ENCODE results near the gene FAM131B. TPM values are rescaled to one million over a fixed set of nuclear protein-coding genes. Genes with fewer than 3 reads are reported as not detected.
A peak's percentile ranks its signal among the peaks of the same experiment; 100 is the strongest.

The FAM131B gene
- total and polyA plus RNA-seq, 2 of the 8 experiments (the other 6 are each of a cell fraction or from before 2014, with no cell fraction given) = 23.1 to 38.2 TPM

DNA sequence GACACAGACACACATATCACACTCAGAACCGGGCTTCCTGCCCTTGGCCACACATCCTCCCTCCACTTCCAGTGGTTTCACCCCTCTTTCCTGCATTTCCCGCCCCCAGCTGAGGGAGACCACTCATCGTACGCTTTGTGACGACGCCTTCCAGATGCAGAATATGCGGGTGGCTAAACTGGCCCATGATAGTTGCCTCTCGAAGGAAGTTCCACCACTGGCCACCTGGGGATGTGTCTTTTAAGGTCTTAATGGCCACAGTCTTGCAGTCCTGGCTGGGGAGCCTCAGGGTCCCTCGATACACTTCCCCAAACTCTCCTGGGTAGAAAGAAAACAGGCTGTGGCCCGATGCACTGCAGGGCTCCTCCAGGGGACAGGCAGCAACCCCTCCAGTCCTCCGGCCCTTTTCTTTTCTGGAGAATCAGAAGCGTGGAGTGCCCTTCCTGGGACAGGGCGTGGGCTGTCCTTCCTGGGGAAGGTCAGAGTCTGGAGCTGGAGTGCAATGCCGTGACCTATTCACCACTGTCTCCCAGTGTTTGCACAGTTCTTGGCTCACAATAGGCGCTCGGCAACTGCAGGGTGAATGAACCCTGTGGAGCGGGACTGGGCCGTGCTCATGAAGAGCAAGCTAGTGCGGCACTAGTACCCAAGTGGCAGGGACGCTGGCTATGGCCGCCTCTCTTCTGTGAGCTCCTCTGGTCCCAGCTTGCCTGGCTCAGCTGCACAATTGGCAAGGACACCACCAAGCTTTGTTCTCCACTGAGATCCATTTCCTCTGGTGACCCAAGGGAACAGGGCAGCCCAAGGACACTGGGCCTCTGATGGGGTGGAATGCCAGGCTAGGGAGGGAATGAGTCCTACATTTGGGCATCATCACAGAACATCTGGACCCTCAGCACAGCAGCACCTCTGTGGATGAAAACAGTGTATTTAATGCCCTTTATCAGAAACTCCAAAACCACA is 33.0 kb upstream of the FAM131B start:
- FAIRE-seq = no peak
- TF ChIP-seq JUND (IDR thresholded peaks at IDR 0.05; ENCODE audit: low read length) (no peak), SP4 (IDR thresholded peaks at IDR 0.05; ENCODE audit: low read length) (no peak), ATF2 (IDR thresholded peaks at IDR 0.05; ENCODE audit: low read length) (no peak), PHF8 (conservative IDR thresholded peaks at IDR 0.05; ENCODE audit: low read depth, low read length) (no peak), RAD21 (IDR thresholded peaks at IDR 0.05 in 1 of 2, conservative IDR thresholded peaks at IDR 0.05 in 1 of 2; ENCODE audit: low read depth in 2 of 2, low read length in 2 of 2) (peak in 1 of 2 experiments; percentile 11; a peak in 1 of 4 replicates), CBX5 (IDR thresholded peaks at IDR 0.05; ENCODE audit: low read depth, low read length) (no peak), BCL11A (IDR thresholded peaks at IDR 0.05; ENCODE audit: low read depth in 2 of 2, low read length in 2 of 2) (no peak), HDAC2 (IDR thresholded peaks at IDR 0.05; ENCODE audit: borderline replicate concordance in 1 of 2, low read depth in 2 of 2, low read length in 2 of 2) (no peak), ASH2L (IDR thresholded peaks at IDR 0.05; ENCODE audit: low read length) (no peak)

More for the DNA sequence above, 33.0 kb upstream of the FAM131B start:
- Histone ChIP-seq H4K20me1 (replicated peaks in 1 of 2; ENCODE audit: control insufficient read depth in 1 of 2, insufficient read depth in 2 of 2, low read length in 2 of 2) (peaks cover 22 to 40% of the 10 kb centered on the region in 2 experiments), H3K23ac (ENCODE audit: insufficient read length) (no peak overlapping the region), H4K8ac (ENCODE audit: extremely low read depth, insufficient read depth, low read length) (no peak overlapping the region), H3K14ac (ENCODE audit: insufficient read length) (no peak overlapping the region), H3K56ac (replicated peaks; ENCODE audit: insufficient read length, low read depth, low read length) (no peak overlapping the region), H3K4ac (replicated peaks; ENCODE audit: insufficient read length, low read depth, low read length) (no peak overlapping the region), H3K4me2 (ENCODE audit: insufficient read depth in 1 of 2, low read depth in 2 of 2, low read length in 2 of 2) (no peak overlapping the region), H2BK15ac (ENCODE audit: low read length) (no peak overlapping the region), H3K18ac (ENCODE audit: extremely low read depth, low read length) (no peak overlapping the region), H3K27me3 (replicated peaks in 1 of 4; ENCODE audit: control insufficient read depth in 3 of 4, extremely low read depth in 1 of 4, insufficient read depth in 3 of 4, low read length in 3 of 4) (no peaks in the 10 kb centered on the region), H3K9me3 (ENCODE audit: insufficient read depth in 2 of 2, low read depth in 1 of 2, low read length in 1 of 2) (no peaks in the 10 kb centered on the region), H4K5ac (ENCODE audit: insufficient read length, low read depth, low read length) (no peak overlapping the region), H3K4me1 (replicated peaks in 1 of 4; ENCODE audit: control insufficient read depth in 3 of 4, insufficient read depth in 4 of 4, low read length in 3 of 4) (no peaks in the 10 kb centered on the region; a peak in 1 of 7 replicates), H3K79me1 (ENCODE audit: low read depth, low read length) (peaks cover 2% of the 10 kb centered on the region; the same call in 1 of the 2 replicates), H2BK20ac (ENCODE audit: low read length) (no peak overlapping the region), H2BK12ac (ENCODE audit: low read depth, low read length) (no peak overlapping the region), H2BK5ac (ENCODE audit: low read depth, low read length) (no peak overlapping the region), H2BK120ac (replicated peaks; ENCODE audit: low read depth, low read length) (no peak overlapping the region), H3K9ac (replicated peaks in 1 of 4; ENCODE audit: extremely low read depth in 1 of 4, low read depth in 3 of 4, low read length in 3 of 4) (no peak overlapping the region), H4K91ac (replicated peaks; ENCODE audit: insufficient read length, low read length) (no peak overlapping the region), H3K4me3 (ENCODE audit: extremely low read depth in 1 of 4, insufficient read depth in 2 of 4, low read depth in 3 of 4, low read length in 4 of 4) (no peak overlapping the region), H3K23me2 (ENCODE audit: low read depth, low read length) (no peaks in the 10 kb centered on the region), H3K36me3 (ENCODE audit: control insufficient read depth in 2 of 4, insufficient read depth in 4 of 4, low read length in 3 of 4) (peaks cover 45 to 94% (median 88%) of the 10 kb centered on the region in 4 experiments), H2AK5ac (ENCODE audit: low read depth, low read length) (no peak overlapping the region), H3K27ac (ENCODE audit: low read depth, low read length) (no peak overlapping the region), H3K79me2 (ENCODE audit: control insufficient read depth in 1 of 2, insufficient read depth in 2 of 2, low read length in 2 of 2) (peaks cover 0 to 2% of the 10 kb centered on the region in 2 experiments; a peak in 2 of 4 replicates), H2AFZ (ENCODE audit: low read length) (no peak overlapping the region)
- ChIA-PET CTCF (ENCODE audit: partially characterized antibody) (interaction anchor here (1.3 to 23.5 kb wide), 9 partner anchors 11 to 96 kb away, joined by 3 to 359 read pairs (median 5); partner anchors contain the start of genes EPHA1 and ZYX), POLR2A (ENCODE audit: partially characterized antibody) (interaction anchor here (0.6 to 25.2 kb wide), 6 partner anchors 7 to 64 kb away, joined by 3 to 518 read pairs (median 5); partner anchors contain the start of genes EPHA1, FAM131B and ZYX)
- no peak for DNase-seq (ENCODE audit: low read depth in 1 of 2, low spot score in 2 of 2)
- WGBS, 2 experiments (ENCODE audit: extremely low coverage in 1 of 2, insufficient coverage in 1 of 2, insufficient read length in 1 of 2, insufficient replicate concordance in 2 of 2, low coverage in 1 of 2, low lambda C conversion rate in 2 of 2, missing lambda C conversion rate in 1 of 2) = 93% methylated on average over 21 of the region's 21 CpGs; no CpG with 5 or more reads in 1 of the 2 experiments
